DLD1 (cell line): ENCODE data around the gene NUF2.

Experiments
- in situ Hi-C: cut with HindIII; loops from 2 replicates; pipeline ENCODE4 v1.10.0; 2017; ENCODE audit warnings: low sequenced_read_pairs

The NUF2 gene

DNA sequence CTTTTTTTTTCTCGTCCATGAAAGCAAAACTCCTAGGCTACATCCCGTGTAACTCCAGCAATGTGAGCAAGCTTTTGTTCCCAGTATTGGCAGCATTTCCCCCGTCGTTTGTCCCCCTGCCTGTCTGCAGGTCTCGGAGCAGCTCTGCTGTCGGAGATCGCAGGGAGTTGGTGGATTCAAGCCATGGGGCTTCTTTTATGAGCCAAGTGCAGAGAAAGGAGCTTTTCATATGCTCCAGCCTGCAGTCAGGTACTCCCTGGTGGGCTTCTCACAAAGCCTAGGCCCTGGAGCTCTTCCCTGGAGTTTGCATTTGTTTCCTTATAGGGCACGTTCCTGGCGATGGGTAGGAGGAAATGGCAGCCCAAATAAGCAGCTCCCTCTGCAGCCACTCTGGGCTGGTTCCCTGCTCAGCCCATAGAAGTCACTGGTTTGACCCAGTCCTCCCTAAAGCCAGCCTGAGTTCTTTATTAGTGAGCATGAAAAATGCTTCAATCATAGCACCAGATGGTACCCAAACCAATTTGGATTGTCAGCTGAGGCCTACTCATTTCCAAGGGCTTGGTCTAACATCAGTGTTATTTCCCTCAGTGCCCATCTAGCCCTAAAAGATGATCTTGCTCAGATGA is 78.3 kb downstream of the NUF2 start:
- in situ Hi-C loops, result no loop called here

GRCh38 chr1:163401211-163401610 is 79.5 kb downstream of the NUF2 start:
- in situ Hi-C loops, result no loop called here
